Measurements from ENCODE around the gene MARCHF10.

- TF ChIP-seq CTCF (IDR thresholded peaks at IDR 0.05; ENCODE audit: poor library complexity) (no peak), EZH2phosphoT487 (IDR thresholded peaks at IDR 0.05; ENCODE audit: low read depth, severe bottlenecking, unreplicated experiment) (no peak)
These were observed 47.8 kb downstream of the MARCHF10 start for GRCh38 chr17:62760059-62760944.

Measured in hepatocyte (in vitro differentiated cells).